GM12875 (cell line): Measurements from ENCODE around the gene ANKRD13D.
A peak's percentile ranks its signal among the peaks of the same experiment; 100 is the strongest.

ENCODE experiments used
- H3K4me3 ChIP-seq: one replicate; pipeline ENCODE4 v1.5.1; 2011; ENCODE audit warnings: low read depth, low read length, control low read depth
- TF ChIP-seq, protein P1 (sequence below): IDR thresholded peaks from 2 replicates; pipeline ENCODE4 v1.5.1; 2011; ENCODE audit warnings: low read depth, mild to moderate bottlenecking, control low read depth, inconsistent platforms, low read length, moderate library complexity, borderline replicate concordance; ENCODE audit not compliant: insufficient read depth

The ANKRD13D gene

DNA sequence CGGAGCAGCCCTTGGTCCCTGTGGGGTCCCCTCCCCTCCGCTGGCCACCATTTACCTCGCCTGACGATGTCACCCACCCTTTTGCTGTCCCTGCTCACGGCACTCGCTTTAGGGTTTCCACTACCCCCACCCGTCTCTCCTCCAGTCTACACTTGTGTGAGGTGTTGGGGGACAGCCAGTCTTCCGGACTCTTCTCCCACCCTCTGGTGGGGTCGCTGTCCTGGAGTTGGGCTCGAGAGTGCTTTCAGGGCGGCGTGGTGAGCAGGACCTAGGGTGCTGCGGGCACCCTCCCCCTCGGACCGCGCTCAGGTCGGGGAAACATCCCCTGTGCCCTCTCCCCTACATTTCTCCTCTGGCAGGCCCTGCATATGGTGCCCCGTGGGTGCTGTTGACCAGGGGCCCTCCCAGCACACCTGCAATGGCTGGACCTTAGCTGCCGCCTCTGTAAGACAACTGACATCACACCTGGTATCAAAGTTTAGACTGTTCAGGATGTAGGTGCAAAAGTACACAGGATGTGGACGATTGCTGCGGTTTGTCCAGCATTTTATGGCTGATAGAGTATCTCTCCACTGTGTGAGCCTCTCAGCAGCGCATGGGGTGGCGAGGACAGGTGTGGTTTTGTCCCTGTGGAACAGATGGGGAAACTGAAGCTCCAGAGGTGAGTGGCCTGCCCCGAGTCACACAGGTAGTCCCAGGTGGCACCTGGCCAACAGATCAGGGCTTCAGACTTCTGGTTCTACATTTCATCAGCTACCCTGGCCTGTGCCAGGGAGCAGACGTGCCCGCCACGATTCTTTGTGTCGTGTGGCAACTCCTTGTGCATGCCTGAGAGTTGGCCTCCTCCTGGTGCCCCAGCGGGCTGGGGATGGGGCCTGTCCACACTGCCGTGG is 21.7 kb upstream of the ANKRD13D start:
- TF ChIP-seq, protein P1, sequence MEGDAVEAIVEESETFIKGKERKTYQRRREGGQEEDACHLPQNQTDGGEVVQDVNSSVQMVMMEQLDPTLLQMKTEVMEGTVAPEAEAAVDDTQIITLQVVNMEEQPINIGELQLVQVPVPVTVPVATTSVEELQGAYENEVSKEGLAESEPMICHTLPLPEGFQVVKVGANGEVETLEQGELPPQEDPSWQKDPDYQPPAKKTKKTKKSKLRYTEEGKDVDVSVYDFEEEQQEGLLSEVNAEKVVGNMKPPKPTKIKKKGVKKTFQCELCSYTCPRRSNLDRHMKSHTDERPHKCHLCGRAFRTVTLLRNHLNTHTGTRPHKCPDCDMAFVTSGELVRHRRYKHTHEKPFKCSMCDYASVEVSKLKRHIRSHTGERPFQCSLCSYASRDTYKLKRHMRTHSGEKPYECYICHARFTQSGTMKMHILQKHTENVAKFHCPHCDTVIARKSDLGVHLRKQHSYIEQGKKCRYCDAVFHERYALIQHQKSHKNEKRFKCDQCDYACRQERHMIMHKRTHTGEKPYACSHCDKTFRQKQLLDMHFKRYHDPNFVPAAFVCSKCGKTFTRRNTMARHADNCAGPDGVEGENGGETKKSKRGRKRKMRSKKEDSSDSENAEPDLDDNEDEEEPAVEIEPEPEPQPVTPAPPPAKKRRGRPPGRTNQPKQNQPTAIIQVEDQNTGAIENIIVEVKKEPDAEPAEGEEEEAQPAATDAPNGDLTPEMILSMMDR: no peak
- peak overlapping the region; percentile 66 for H3K4me3 ChIP-seq

DNA sequence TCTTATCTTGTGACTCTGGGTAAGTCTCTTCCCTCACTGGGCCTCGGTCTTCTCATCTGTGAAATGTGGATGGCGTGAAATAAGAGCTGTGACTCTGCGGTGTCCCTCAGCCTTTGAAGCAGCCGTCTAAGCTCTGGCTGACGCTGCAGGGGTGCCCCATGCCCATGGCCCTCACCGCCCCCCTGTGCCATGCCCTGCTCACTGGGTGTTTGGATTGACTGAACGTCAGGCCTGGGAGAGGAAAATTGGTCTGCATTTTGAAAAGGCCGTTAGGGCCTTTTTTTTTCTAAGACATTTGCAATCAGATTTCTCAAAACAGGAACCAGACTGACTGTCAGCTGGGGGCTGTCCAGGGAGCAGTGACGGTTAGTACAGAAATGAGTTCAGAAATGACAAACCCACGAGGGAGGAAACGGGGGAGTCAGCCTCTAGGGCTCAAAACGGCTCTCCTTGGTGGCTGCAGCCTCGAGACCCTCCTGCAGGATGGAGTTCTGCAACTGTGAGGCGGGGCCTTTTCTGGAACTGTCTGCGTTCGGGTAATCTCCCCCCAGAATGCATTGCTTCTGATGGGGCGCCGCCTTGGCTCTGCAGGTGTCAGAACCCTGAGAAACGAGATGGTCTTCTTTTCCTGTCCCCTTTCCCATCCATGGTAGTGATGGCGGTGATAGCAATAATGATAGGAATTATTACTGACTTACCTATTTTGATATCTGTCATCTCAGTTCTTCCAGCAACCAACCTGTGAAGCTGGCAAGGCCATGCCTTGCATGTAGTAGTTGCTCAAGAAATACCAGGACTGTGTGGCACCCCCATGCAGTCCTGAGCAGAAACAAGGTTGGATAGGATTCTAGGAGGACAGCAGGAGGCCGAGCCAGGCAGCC is 20.8 kb upstream of the ANKRD13D start:
- peak overlapping the region; percentile 66 for H3K4me3 ChIP-seq
- TF ChIP-seq, protein P1: no peak

DNA sequence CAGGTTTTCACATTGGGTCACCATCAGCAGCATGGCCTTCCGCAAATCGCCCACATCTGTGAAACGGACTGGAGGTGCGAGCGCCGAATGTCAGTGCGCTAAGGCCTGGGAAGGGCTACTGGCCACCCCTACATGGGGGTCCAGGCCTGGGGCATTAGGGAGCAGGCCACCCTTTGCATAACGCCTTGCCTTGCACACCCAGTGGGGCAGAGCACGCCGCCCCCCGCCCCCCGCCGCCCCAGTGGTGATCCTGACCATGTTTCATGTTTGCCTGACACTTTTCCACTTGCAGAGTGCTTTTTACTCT is 20.2 kb upstream of the ANKRD13D start:
- TF ChIP-seq, protein P1: no peak
- H3K4me3 ChIP-seq: peak overlapping the region; percentile 53

DNA sequence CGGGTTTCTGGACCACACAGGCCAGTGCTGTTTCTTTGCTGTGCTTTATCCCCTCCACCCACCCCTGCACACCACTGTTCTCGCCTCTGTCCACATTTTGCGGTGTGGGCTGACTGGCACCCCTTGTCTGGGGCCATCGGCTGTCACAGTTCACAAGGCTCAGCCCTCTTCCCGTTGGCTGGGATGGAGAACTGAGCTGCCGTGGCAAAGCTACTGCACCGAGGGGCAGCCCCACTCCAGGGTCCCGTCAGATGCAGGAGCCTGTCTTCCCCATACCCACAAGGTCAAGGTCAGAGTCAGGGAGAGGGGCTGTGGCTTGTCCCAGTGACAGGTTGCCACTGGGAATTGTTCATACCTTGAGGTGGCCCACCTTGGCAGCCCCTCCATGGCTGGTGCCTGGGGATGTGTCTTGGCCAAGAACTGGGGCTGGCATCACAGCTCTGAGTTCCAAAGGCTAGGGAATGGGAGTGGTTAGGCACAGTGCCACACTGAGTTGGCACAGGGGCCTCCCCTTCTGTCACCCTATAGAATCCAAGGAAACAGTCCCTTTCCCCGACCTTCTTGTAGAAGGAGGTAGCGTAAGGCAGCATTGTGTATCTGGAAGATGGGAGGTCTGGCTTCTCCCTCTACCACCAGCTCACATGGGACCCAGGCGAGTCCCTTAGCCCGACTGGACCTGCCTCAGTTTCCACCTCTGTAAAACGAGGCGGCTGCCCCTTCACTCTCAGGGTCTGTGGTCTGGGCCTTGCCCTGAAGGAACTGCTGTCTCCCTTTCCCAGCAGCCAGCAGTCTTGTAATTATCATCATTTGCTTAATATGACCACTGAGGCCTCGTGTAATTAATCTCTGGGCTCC is 19.5 kb upstream of the ANKRD13D start:
- peak overlapping the region; percentile 53 for H3K4me3 ChIP-seq
- TF ChIP-seq, protein P1: no peak

DNA sequence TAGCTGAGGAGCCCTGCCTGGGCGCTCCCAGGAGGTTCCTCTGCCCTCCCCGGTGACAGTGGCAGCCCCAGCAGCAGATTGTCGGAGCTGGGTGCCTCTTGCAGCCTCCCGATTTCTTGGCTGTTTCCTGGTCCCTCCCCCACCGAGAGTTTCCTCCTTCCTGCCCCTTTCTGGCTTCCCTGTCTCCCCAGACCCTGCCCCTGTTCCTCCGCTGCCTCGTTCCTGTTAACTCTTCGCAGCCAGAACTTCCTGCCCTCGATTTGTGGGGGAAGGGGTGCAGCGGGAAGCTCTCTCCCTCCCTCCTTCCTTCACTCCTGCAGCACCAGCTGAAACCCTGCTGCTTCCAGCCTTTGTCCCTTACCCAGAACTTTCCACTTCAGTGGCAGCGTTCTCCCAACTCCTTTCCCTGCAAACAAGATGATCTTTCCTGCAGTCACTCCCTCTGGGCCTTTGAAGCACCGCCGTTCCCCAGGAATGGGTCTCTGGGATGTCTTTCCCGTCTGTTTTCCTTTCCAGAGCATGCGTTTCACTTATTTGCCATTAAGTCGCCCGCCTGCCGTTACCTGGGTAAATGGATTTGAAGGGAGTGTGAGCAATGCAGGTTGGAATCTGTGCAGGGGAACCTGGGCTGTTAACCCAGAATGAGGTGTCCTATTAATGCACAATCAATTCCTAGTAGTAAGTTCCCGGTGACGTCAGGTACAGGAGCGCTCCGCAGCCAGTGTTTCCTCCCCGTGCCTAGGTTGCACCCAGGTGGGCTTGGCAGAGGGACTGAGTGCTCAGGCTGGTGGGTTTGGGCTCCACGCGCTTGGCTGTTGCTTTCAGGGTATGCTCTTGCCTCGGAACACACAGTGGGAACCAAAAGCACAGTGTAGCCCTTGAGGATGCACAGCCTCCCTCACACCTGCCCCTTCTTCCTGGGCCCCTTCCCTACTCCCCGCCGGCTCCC is 18.6 kb upstream of the ANKRD13D start:
- TF ChIP-seq, protein P1: no peak
- peak overlapping the region; percentile 53 for H3K4me3 ChIP-seq

DNA sequence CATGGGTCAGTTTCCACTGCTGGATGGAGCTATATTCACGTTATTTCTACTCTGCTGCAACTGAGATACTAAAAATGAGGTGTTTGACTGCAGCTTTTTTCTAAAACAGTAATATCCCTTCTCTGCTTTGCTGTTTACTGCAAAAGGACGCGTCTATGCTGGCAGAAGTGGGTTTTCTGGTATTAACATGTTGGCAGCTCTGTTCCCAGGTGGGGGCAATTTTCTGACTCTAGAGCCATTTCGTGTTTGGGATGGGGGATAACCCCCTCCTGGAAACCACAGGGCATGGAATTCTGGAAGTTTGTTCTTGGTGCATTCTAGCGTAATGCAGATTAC is 17.9 kb upstream of the ANKRD13D start:
- TF ChIP-seq, protein P1: no peak
- H3K4me3 ChIP-seq: no peak overlapping the region
